WTC11 (cell line): ENCODE measurements around the gene TMUB1. TPM values are rescaled to one million over a fixed set of nuclear protein-coding genes. Genes with fewer than 3 reads are reported as not detected.

Experiments
- ATAC-seq: fragments of 200-7000 bp; cut with Tn5 transposase; 2 replicates; pipeline ENCODE4 v1.10.0; 2021; ENCODE audit warnings: mild to moderate bottlenecking, moderate library complexity
- CTCF ChIA-PET: fragments of 300-600 bp; sonication (Branson Sonifier 250); formaldehyde crosslinking; loops from one replicate; lab custom pipeline; 2021; ENCODE audit warnings: antibody characterized with exemption; lab: Charles Lee
- POLR2A ChIA-PET: fragments of 350-600 bp; sonication (Branson Sonifier 250); formaldehyde crosslinking; loops from one replicate; lab custom pipeline; 2021; ENCODE audit warnings: antibody characterized with exemption; lab: Charles Lee
- DNase-seq: peaks from one replicate; pipeline ENCODE4 v3.0.0; 2021; ENCODE audit warnings: low spot score
- H3K27ac Mint-ChIP-seq: 2 replicates; pipeline ENCODE4 v1.8.0; 2021; ENCODE audit warnings: mixed read lengths
- H3K27me3 Mint-ChIP-seq: 2 replicates; pipeline ENCODE4 v1.8.0; 2021; ENCODE audit warnings: low read depth, mild to moderate bottlenecking, moderate library complexity, mixed read lengths
- H3K36me3 Mint-ChIP-seq: 2 replicates; pipeline ENCODE4 v1.8.0; 2021; ENCODE audit warnings: mixed read lengths
- H3K4me1 Mint-ChIP-seq: 2 replicates; pipeline ENCODE4 v1.8.0; 2022; ENCODE audit warnings: mixed read lengths
- H3K4me3 Mint-ChIP-seq: 2 replicates; pipeline ENCODE4 v1.8.0; 2021; ENCODE audit warnings: mild to moderate bottlenecking, moderate library complexity, mixed read lengths
- H3K9me3 Mint-ChIP-seq: 2 replicates; pipeline ENCODE4 v1.8.0; 2021; ENCODE audit warnings: mixed read lengths
- CDX4 ChIP-seq: fragments of 250-450 bp; sonication (Bioruptor Pico); IDR thresholded peaks from 2 replicates; pipeline ENCODE4 v1.9.0; 2021; ENCODE audit warnings: moderate library complexity, mild to moderate bottlenecking, inconsistent platforms, borderline replicate concordance
- CTCF ChIP-seq: fragments of 200-600 bp; IDR thresholded peaks from 2 replicates; pipeline ENCODE4 v1.8.0; 2022; ENCODE audit warnings: antibody characterized with exemption
- ERG ChIP-seq: fragments of 250-450 bp; sonication (Bioruptor Pico); IDR thresholded peaks from 2 replicates; pipeline ENCODE4 v1.8.0; 2021; ENCODE audit warnings: mild to moderate bottlenecking
- FOXK1 ChIP-seq: sonication (generic); formaldehyde crosslinking; IDR thresholded peaks from 2 replicates; pipeline ENCODE4 v1.8.0; 2022; ENCODE audit warnings: mild to moderate bottlenecking, moderate library complexity, missing genetic modification reagents
- GABPB1 ChIP-seq: sonication (generic); formaldehyde crosslinking; IDR thresholded peaks from 2 replicates; pipeline ENCODE4 v1.8.1; 2023; ENCODE audit warnings: mild to moderate bottlenecking, missing genetic modification reagents
- GTF2I ChIP-seq: fragments of 250-450 bp; sonication (Bioruptor Pico); conservative IDR thresholded peaks from 2 replicates; pipeline ENCODE4 v1.4.0; 2021; ENCODE audit warnings: mild to moderate bottlenecking
- HMGXB4 ChIP-seq: sonication (generic); formaldehyde crosslinking; IDR thresholded peaks from 2 replicates; pipeline ENCODE4 v1.8.1; 2023; ENCODE audit warnings: mild to moderate bottlenecking, moderate library complexity, missing genetic modification reagents
- MLX ChIP-seq: sonication (generic); formaldehyde crosslinking; IDR thresholded peaks from 2 replicates; pipeline ENCODE4 v1.8.1; 2023; ENCODE audit warnings: mild to moderate bottlenecking, missing genetic modification reagents, moderate library complexity
- NR2C2 ChIP-seq: sonication (generic); formaldehyde crosslinking; IDR thresholded peaks from 2 replicates; pipeline ENCODE4 v1.8.0; 2022; ENCODE audit warnings: mild to moderate bottlenecking, missing genetic modification reagents
- OVOL2 ChIP-seq: fragments of 250-450 bp; sonication (Bioruptor Pico); IDR thresholded peaks from 2 replicates; pipeline ENCODE4 v1.9.0; 2021; ENCODE audit warnings: mild to moderate bottlenecking, borderline replicate concordance
- PRRX2 ChIP-seq: fragments of 250-450 bp; sonication (Bioruptor Pico); IDR thresholded peaks from 2 replicates; pipeline ENCODE4 v1.8.0; 2021; ENCODE audit warnings: mild to moderate bottlenecking
- SMAD3 ChIP-seq: sonication (generic); formaldehyde crosslinking; IDR thresholded peaks from 2 replicates; pipeline ENCODE4 v1.8.0; 2022; ENCODE audit warnings: missing genetic modification reagents, mild to moderate bottlenecking, borderline replicate concordance
- SOX15 ChIP-seq: fragments of 250-450 bp; sonication (Bioruptor Pico); IDR thresholded peaks from 2 replicates; pipeline ENCODE4 v1.9.0; 2021; ENCODE audit warnings: mild to moderate bottlenecking
- TEAD1 ChIP-seq: sonication (generic); formaldehyde crosslinking; IDR thresholded peaks from 2 replicates; pipeline ENCODE4 v1.8.0; 2022; ENCODE audit warnings: mild to moderate bottlenecking, missing genetic modification reagents
- TP53 ChIP-seq: sonication (generic); formaldehyde crosslinking; IDR thresholded peaks from 2 replicates; pipeline ENCODE4 v1.8.1; 2023; ENCODE audit warnings: mild to moderate bottlenecking, missing genetic modification reagents
- ZBTB43 ChIP-seq: sonication (generic); formaldehyde crosslinking; IDR thresholded peaks from 2 replicates; pipeline ENCODE4 v1.8.1; 2023; ENCODE audit warnings: mild to moderate bottlenecking, missing genetic modification reagents
- ZNF232 ChIP-seq: sonication (generic); formaldehyde crosslinking; IDR thresholded peaks from 2 replicates; pipeline ENCODE4 v1.8.0; 2022; ENCODE audit warnings: mild to moderate bottlenecking, missing genetic modification reagents
- ZNF281 ChIP-seq: sonication (generic); formaldehyde crosslinking; IDR thresholded peaks from 2 replicates; pipeline ENCODE4 v1.8.0; 2023; ENCODE audit warnings: mild to moderate bottlenecking, missing genetic modification reagents
- ZNF423 ChIP-seq: fragments of 250-450 bp; sonication (Bioruptor Pico); IDR thresholded peaks from 2 replicates; pipeline ENCODE4 v2.1.2; 2022; ENCODE audit warnings: mild to moderate bottlenecking, moderate library complexity
- total RNA-seq: library from RNA; stranded (reverse); gene quantifications from 3 replicates; pipeline ENCODE4 v1.2.3, GENCODE V29; 2021

TMUB1 gene
- total RNA-seq, 1 experiment from 2014 or later, result 72.8 TPM

- ATAC-seq (peak; percentile 2), DNase-seq (no peak)
- ChIA-PET CTCF (interaction anchor here (0.9 to 2.7 kb wide), 10 partner anchors 10 to 65 kb away, joined by 3 to 22 read pairs (median 7); partner anchors contain the start of gene ABCB8), POLR2A (interaction anchor here (0.6 kb wide), 1 partner anchor 1975 kb away, joined by 3 read pairs; no protein-coding TSS in a partner anchor)
- peaks cover 40% of the 10 kb centered on the region for H3K4me1 Mint-ChIP-seq
- no peaks in the 10 kb centered on the region for H3K9me3 Mint-ChIP-seq
- peak within 1 kb of the TSS; percentile 98 for H3K4me3 Mint-ChIP-seq
- H3K27me3 Mint-ChIP-seq, result peaks cover 10% of the 10 kb centered on the region
- TF ChIP-seq GABPB1 (CRISPR knock-in tag) (no peak), MLX (CRISPR knock-in tag) (no peak)
- H3K27ac Mint-ChIP-seq, result peak within 1 kb of the TSS; percentile 93
- no peaks in the 10 kb centered on the region; the same call in 1 of the 2 replicates for H3K36me3 Mint-ChIP-seq
These were observed 25.7 kb downstream of the TMUB1 start, which contains the start of gene CDK5 for GRCh38 chr7:151057506-151057988. CDK5 (minus strand) TSS chr7:151057897; CDS start chr7:151057848, 49 bp downstream.

- peaks cover 17% of the 10 kb centered on the region for H3K27me3 Mint-ChIP-seq
- H3K4me1 Mint-ChIP-seq, result peaks cover 37% of the 10 kb centered on the region
- ChIA-PET POLR2A (interaction anchor here (0.6 kb wide), 1 partner anchor 1974 kb away, joined by 3 read pairs; no protein-coding TSS in a partner anchor), CTCF (interaction anchor here (0.9 to 2.7 kb wide), 10 partner anchors 11 to 64 kb away, joined by 3 to 22 read pairs (median 7); partner anchors contain the start of gene ABCB8)
- no peaks in the 10 kb centered on the region for H3K9me3 Mint-ChIP-seq
- peak overlapping the region; percentile 98 for H3K4me3 Mint-ChIP-seq
- peak; percentile 69 for DNase-seq
- H3K27ac Mint-ChIP-seq, result peak overlapping the region; percentile 36
- H3K36me3 Mint-ChIP-seq, result no peaks in the 10 kb centered on the region; the same call in 1 of the 2 replicates
- peak; percentile 1; the same call in 1 of the 2 replicates for ATAC-seq
- TF ChIP-seq NR2C2 (CRISPR knock-in tag) (no peak), CTCF (peak; percentile 24; the same call in 1 of the 2 replicates)
- TF ChIP-seq, all 79 proteins: peak for 1
These were observed 26.4 kb downstream of the TMUB1 start for GRCh38 chr7:151056666-151057505.

- H3K4me3 Mint-ChIP-seq, result peak overlapping the region; percentile 98
- H3K9me3 Mint-ChIP-seq, result no peaks in the 10 kb centered on the region
- no peak overlapping the region for H3K27ac Mint-ChIP-seq
- DNase-seq, result no peak
- ChIA-PET POLR2A (no interaction called here), CTCF (interaction anchor here (1.5 to 2.5 kb wide), 6 partner anchors 21 to 55 kb away, joined by 3 to 22 read pairs (median 8); partner anchors contain the start of gene ABCB8)
- no peaks in the 10 kb centered on the region; the same call in 1 of the 2 replicates for H3K36me3 Mint-ChIP-seq
- peaks cover 31% of the 10 kb centered on the region for H3K4me1 Mint-ChIP-seq
- no peak for ATAC-seq
- TF ChIP-seq TP53 (no peak), TEAD1 (CRISPR knock-in tag) (no peak), ERG (CRISPR knock-in tag) (no peak), ZNF232 (CRISPR knock-in tag) (no peak), PRRX2 (CRISPR knock-in tag) (no peak), FOXK1 (no peak), SOX15 (CRISPR knock-in tag) (no peak), ZNF423 (CRISPR knock-in tag) (no peak), HMGXB4 (no peak), ZBTB43 (no peak), ZNF281 (CRISPR knock-in tag) (no peak), GTF2I (no peak), SMAD3 (CRISPR knock-in tag) (no peak), OVOL2 (CRISPR knock-in tag) (no peak), CDX4 (CRISPR knock-in tag) (no peak)
- peaks cover 19% of the 10 kb centered on the region for H3K27me3 Mint-ChIP-seq
These were observed 27.0 kb downstream of the TMUB1 start for GRCh38 chr7:151056283-151056665.
